Measurements from ENCODE around the gene PJA1. TPM values are rescaled to one million over a fixed set of nuclear protein-coding genes. Genes with fewer than 3 reads are reported as not detected.

Gene PJA1
- total RNA-seq, 1 donor: 16.7 TPM

- DNase-seq (ENCODE audit: low read depth in 2 of 3, low spot score in 2 of 3): no peak
These were observed 20.2 kb downstream of the PJA1 start for GRCh38 chrX:69144838-69145680.

DNA sequence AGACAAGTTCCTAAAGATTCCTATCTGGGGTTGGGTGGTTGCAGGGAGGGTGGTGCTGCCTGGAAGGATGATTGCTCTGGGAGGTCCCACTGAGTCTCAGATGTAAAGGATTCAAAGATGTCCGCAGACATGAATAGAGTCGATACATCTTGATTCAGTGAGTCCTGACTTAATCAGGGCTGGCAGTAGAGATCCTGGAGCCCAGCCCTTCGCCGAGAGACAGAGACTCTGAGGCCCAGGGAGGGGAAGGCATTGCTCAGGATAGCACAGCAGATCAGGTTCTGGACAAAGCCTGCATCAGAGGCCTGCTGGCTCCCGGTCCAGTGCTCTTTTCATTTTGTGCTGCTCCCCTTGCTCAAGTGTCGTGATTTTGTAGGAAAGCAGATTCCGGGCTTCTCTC lies 21.7 kb downstream of the PJA1 start:
- DNase-seq (ENCODE audit: low read depth in 2 of 3, low spot score in 2 of 3): no peak

DNA sequence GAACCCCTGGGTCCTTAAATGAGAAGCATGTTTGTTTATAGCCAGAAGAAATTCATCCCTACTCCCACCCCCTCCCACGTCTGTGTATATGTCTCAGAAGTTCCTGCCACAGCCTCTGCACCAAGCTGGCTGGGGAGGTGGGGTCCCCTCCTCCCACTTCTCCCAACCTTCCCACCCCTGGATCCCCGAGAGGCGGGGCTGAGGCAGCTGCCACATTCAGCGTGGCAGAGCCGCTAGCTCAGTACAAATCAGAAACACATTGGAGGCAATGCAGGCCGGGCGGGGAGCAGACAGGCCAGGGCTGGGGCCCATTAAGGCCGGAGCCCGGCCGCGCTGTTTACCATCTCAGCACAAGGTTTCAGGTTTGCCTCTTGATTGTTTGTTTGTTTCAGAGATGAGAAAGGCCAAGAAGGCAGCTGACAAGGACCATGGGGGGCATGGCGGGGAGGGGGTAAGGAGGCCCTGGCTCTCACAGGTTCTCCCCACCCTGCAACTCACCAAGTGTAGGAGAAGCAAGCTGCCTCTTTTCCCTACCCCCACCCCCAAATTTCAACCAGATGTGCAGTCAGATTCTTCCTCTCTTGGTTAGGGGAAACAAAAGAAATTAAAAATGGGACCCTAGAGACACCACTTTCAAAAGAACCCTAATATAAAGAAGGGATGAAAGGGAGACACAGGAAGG lies 22.3 kb downstream of the PJA1 start:
- DNase-seq (ENCODE audit: low read depth in 2 of 3, low spot score in 2 of 3): no peak

GRCh38 chrX:69140837-69141236 lies 24.4 kb downstream of the PJA1 start:
- DNase-seq (ENCODE audit: low read depth in 2 of 3, low spot score in 2 of 3): no peak

DNA sequence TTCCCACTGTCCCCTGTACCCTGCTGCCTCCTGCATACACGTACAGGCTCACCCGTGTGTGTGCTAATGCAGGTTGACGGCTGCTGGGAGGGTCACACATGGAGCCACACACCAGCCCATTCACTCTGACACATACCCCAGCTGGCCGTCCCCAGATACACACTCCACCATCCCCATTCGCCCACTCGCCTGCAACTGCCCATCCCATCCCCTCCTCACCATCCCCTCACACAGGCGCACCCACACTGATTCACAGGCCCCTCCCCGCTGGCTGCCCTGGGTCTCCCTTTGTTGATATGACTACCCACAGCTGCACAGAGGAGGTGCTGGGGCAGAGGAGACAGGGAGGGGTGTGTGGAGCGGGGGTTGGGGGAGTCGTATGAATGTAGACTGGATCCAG lies 25.7 kb downstream of the PJA1 start:
- DNase-seq (ENCODE audit: low read depth in 2 of 3, low spot score in 2 of 3): no peak

DNA sequence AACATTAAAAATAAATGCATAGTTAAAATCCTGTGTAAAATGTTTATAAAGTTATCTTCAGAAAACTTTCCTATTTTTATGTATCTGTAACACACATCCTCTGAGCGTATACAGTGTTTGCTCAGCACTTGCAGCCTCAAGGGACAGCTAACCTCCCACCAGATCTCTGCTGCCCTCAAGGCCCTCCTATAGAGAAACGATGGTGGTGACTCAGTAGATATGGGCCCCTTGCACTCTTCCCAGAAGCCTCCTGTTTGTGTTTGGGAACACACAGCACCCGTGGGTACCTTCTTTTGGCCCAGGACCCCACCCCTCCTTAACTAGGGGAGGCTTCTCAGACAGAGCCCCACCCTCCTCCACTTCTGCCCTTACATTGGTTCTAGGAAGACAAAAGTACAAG lies 26.7 kb downstream of the PJA1 start:
- DNase-seq (ENCODE audit: low read depth in 2 of 3, low spot score in 2 of 3): no peak

DNA sequence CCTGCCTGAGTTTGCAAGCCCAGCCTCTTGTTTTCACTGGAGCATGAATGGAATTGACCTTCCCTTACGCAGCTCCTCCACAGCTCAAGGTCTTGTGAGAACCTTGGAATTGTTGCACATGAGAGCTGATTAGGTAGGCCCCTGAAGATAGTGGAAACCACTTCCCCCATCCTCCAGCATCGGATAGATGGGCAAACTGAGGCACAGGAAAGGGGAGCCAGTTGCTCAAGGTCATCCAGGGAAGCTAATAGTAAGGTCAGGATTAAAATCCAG lies 27.2 kb downstream of the PJA1 start:
- DNase-seq (ENCODE audit: low read depth in 2 of 3, low spot score in 2 of 3): no peak

GRCh38 chrX:69137371-69138117 lies 27.7 kb downstream of the PJA1 start:
- no peak for DNase-seq (ENCODE audit: low read depth in 2 of 3, low spot score in 2 of 3)

DNA sequence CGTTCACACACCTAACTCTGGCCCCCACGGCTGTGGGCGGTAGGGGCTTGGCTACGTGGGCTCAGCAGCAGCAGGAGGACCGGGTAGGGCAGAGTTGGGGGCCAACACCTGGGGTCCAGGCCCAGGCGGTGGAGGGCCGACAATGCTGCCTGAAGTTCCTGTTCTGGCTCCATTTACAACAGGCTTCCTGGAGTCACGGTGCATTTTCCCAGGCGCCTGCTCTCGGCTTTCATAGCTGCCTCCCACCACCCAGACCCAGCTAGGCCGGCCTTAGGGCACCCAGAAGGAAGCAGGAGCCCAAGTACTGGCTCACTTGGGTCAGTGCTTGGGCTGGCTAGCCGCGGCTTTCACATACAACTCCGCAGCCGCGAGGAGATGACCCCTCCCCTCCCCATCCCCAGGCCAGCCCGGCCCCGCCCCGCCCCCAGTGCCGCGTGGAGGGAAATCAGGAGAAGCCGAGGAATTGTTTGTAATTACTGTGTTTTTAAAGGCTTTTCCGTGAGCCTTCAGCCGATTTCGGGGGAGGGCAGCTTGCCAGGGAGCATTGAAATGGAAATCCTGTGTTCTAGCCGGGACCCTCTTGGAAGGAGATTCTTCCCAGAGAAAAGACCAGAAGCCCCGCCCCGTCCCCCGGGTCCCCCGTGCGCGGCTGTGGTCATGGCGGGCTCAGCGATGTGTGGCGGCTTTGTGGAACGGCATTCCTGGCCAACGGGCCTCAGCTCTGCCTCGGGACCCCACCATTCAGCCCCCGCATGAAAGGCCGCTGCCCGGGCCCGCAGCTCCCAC lies 28.5 kb downstream of the PJA1 start:
- DNase-seq (ENCODE audit: low read depth in 2 of 3, low spot score in 2 of 3): no peak

GRCh38 chrX:69133921-69134542 lies 31.2 kb downstream of the PJA1 start:
- DNase-seq (ENCODE audit: low read depth in 2 of 3, low spot score in 2 of 3): peak in 1 of 3 donors; percentile 18

DNA sequence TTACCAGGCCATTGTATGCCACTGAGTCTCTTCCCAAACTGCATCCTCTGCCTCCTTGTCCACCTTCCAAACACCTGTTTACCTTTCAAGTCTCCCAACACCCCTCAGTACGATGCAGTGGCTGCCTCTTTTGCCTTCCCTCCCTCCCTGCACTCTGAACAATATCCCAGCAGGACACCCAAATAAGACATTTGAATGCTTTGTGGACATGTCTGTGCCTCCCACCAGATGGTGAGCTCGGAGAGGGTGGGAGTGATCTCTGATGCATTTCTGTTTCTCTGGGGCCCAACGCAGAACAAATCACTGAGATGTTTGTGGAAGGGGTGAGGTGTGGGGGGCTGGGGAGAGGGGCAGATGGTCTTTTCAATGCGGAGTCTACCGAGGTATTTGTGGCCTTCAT lies 33.4 kb downstream of the PJA1 start:
- DNase-seq (ENCODE audit: low read depth in 2 of 3, low spot score in 2 of 3): no peak

GRCh38 chrX:69130439-69130838 lies 34.8 kb downstream of the PJA1 start:
- no peak for DNase-seq (ENCODE audit: low read depth in 2 of 3, low spot score in 2 of 3)

DNA sequence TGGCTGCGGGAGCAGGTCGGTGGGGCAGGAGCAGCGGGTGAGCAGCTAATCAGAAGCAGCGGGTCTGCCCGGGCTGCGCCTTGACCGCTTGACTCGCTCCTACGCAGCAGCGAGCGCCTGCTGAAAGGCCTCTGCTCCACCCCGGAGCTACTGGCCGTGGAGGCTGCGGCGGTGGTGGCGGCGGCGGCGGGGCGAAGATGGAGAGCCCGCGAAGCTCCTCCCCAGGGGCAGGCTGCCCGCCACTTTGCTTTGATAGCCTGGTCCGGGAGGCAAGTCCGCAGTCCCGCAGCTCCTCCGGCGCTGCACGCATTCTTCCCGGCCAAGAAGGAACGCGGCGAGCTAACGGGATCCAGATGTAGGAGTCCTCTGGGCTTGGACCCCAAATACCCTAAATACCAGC lies 36.7 kb downstream of the PJA1 start:
- DNase-seq (ENCODE audit: low read depth in 2 of 3, low spot score in 2 of 3): no peak

GRCh38 chrX:69127466-69127865 lies 37.8 kb downstream of the PJA1 start:
- no peak for DNase-seq (ENCODE audit: low read depth in 2 of 3, low spot score in 2 of 3)

DNA sequence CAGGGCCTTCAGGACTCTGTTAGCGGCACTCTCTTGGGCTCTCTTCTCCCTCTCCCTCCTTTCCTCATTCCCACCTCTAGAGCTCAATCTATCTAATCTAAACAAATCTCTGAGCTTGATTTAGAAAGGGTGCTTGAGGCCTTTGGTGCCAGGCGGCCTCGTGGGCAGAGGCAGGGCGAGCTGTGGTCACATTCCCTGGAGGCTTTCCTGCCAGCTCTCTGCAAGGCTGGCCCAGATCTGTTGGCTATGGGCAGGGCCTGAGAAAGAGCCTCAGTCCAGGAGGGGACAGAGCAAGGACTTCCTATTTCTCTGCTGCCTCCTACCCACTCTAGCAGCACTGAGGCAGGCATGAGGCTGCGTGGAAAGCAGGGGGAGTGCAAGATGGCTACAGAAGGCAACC lies 38.6 kb downstream of the PJA1 start:
- DNase-seq (ENCODE audit: low read depth in 2 of 3, low spot score in 2 of 3): no peak

DNA sequence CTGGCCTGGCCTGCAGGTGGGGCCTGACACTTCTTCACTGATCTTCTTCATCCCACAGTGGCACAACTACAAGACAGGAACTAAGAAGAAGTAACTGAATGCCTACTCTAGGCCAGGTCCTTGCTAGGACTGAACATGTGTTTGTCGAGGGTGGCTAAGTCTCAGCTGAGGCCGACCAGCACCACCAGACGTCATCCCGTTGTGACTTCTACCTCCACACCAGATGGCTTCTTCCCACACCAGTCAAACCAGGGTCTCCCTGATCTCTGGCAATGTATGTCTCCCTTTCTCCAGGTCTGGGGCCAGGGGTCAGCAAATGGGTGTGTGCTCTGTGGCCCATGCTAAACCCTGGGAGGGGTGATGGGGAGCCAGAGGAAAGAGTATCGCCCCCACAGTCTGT lies 40.2 kb downstream of the PJA1 start:
- no peak for DNase-seq (ENCODE audit: low read depth in 2 of 3, low spot score in 2 of 3)

DNA sequence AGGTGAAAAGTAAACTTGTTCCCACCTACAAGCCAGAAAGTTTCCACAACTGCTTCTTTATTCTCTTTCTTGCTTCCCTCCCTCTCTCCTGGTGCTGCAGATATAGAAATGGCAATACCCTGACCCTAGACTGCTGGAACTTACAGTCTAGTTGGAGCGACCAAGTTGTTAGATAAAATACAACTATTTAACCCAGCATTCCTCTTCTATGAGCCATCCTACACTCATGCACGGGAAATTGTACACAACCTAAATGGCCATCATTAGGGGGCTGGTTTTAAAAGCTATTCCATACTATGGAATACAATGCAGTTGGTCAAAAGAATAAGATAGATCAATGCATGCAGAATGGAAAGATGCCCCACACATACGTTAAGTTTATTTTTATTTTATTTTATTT lies 41.1 kb downstream of the PJA1 start:
- no peak for DNase-seq (ENCODE audit: low read depth in 2 of 3, low spot score in 2 of 3)

DNA sequence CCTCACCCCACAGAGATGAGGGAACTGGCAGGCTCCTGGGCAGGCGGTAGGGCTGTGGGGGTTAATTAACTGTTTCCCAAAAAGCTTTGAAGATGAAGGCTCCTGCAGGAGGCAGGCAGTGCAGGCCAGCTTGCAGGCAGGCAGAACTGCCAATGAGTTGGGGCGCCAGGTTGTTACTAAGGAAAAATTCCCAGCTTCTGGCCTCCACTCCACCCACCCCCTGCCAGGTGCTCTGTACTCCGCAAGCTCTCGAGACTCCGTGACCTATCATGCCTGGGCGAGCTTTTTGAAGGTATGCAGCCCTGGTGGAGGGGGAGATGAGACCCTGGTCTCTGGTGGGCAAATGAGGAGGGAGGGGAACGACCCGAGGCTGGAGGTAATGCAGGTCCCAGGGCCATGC lies 41.8 kb downstream of the PJA1 start:
- DNase-seq (ENCODE audit: low read depth in 2 of 3, low spot score in 2 of 3): no peak

GRCh38 chrX:69121321-69122000 lies 43.8 kb downstream of the PJA1 start:
- DNase-seq (ENCODE audit: low read depth in 2 of 3, low spot score in 2 of 3): no peak

- no peak for DNase-seq (ENCODE audit: low read depth in 2 of 3, low spot score in 2 of 3)
These were observed 44.8 kb downstream of the PJA1 start for GRCh38 chrX:69120476-69120875.
